Stimulated activated CD8-positive, alpha-beta memory T cell treated with anti-CD3 and anti-CD28 coated beads, Interleukin-12 subunit alpha, Interleukin-12 subunit beta, amount 100 ng/mL, for 4 hours (primary cell): Measurements from ENCODE around the gene MTA3.
"Not testable (repeated sequence)": the region's sequence is repeated elsewhere in the genome, so short reads cannot be mapped to it uniquely, and the experiment has no call there.

Experiments used
- DNase-seq: peaks from one replicate; pipeline ENCODE4 v3.0.0-alpha.2; 2020; ENCODE audit warnings: low read depth

MTA3 gene

GRCh38 chr2:42568401-42569115 lies at the start of gene MTA3:
MTA3 (plus strand) TSS chr2:42568632; CDS start chr2:42568746, 114 bp downstream.
- peak; percentile 49 for DNase-seq

GRCh38 chr2:42519624-42520023 lies 48.8 kb upstream of the MTA3 start:
- no peak for DNase-seq

- no peak for DNase-seq
Observed at GRCh38 chr2:42522035-42522434, 46.4 kb upstream of the MTA3 start.

GRCh38 chr2:42523341-42523740 lies 45.1 kb upstream of the MTA3 start:
- DNase-seq, result no peak

GRCh38 chr2:42532397-42532796 lies 36.0 kb upstream of the MTA3 start:
- no peak for DNase-seq

- no peak for DNase-seq
Observed at GRCh38 chr2:42537493-42537892, 30.9 kb upstream of the MTA3 start.

GRCh38 chr2:42542871-42543270 lies 25.6 kb upstream of the MTA3 start:
- no peak for DNase-seq

GRCh38 chr2:42545023-42545721 lies 23.3 kb upstream of the MTA3 start:
- DNase-seq, result no peak

GRCh38 chr2:42545841-42546390 lies 22.5 kb upstream of the MTA3 start:
- no peak for DNase-seq

- DNase-seq, result no peak
Observed at GRCh38 chr2:42547014-42547413, 21.4 kb upstream of the MTA3 start.

- no peak for DNase-seq
Observed at GRCh38 chr2:42547446-42548295, 20.8 kb upstream of the MTA3 start.

GRCh38 chr2:42550870-42551269 lies 17.6 kb upstream of the MTA3 start:
- DNase-seq, result no peak

- DNase-seq, result no peak
Observed at GRCh38 chr2:42554392-42554791, 14.0 kb upstream of the MTA3 start.

GRCh38 chr2:42556315-42556890 lies 12.0 kb upstream of the MTA3 start:
- DNase-seq, result no peak

GRCh38 chr2:42557306-42557705 lies 11.1 kb upstream of the MTA3 start:
- no peak for DNase-seq

GRCh38 chr2:42558827-42559226 lies 9.6 kb upstream of the MTA3 start:
- no peak for DNase-seq

GRCh38 chr2:42560133-42560532 lies 8.3 kb upstream of the MTA3 start:
- DNase-seq, result not testable (repeated sequence)

- DNase-seq, result no peak
Observed at GRCh38 chr2:42560899-42561298, 7.5 kb upstream of the MTA3 start.

- DNase-seq, result no peak
Observed at GRCh38 chr2:42562474-42563144, 5.8 kb upstream of the MTA3 start.

GRCh38 chr2:42566025-42566424 lies 2.4 kb upstream of the MTA3 start:
- no peak for DNase-seq

GRCh38 chr2:42566837-42567321 lies 1.6 kb upstream of the MTA3 start:
- no peak for DNase-seq
